Heart right ventricle (tissue), 16 donors: ENCODE results near the gene KIF3B. TPM values are rescaled to one million over a fixed set of nuclear protein-coding genes. Genes with fewer than 3 reads are reported as not detected.

ENCODE experiments used
- ATAC-seq, 8 donors: fragments of 200-7000 bp; cut with Tn5 transposase; one replicate each; pipeline ENCODE4 v1.9.1; 2020; ENCODE audit warnings: mild to moderate bottlenecking in 8 of 8, moderate library complexity in 8 of 8, moderate number of reproducible peaks in 1 of 8
- DNase-seq, 2 donors: peaks; one replicate each; pipeline ENCODE4 v3.0.0-alpha.2; 2020
- H3K27ac ChIP-seq, 10 donors: fragments of 200-600 bp; sonication (generic) in 2 of 10; one replicate each; pipeline versions ENCODE4 v1.5.0 to v1.8.0; 2020 to 2022; ENCODE audit warnings: mild to moderate bottlenecking in 3 of 10
- H3K27me3 ChIP-seq, 7 donors: fragments of 200-600 bp; one replicate each; pipeline ENCODE4 v1.8.0; 2021 to 2022; ENCODE audit warnings: mild to moderate bottlenecking in 2 of 7
- H3K36me3 ChIP-seq, 9 donors: fragments of 200-600 bp; sonication (generic) in 1 of 9; one replicate each; pipeline versions ENCODE4 v1.5.0 to v1.8.0; 2020 to 2022; ENCODE audit warnings: mild to moderate bottlenecking in 2 of 9
- H3K4me1 ChIP-seq, 9 donors: fragments of 200-600 bp; sonication (generic) in 1 of 9; one replicate each; pipeline versions ENCODE4 v1.5.0 to v1.8.0; 2020 to 2022; ENCODE audit warnings: mild to moderate bottlenecking in 4 of 9
- H3K4me3 ChIP-seq, 10 donors: fragments of 200-600 bp; sonication (generic) in 2 of 10; one replicate each; pipeline versions ENCODE4 v1.5.0 to v1.8.0; 2020 to 2022; ENCODE audit warnings: mild to moderate bottlenecking in 7 of 10, moderate library complexity in 2 of 10
- H3K9me3 ChIP-seq, 11 donors: fragments of 200-600 bp in 10 of 11; sonication (generic) in 2 of 11; one replicate each; pipeline versions ENCODE4 v1.5.0 to v1.8.0; 2013 to 2022; ENCODE audit warnings: mild to moderate bottlenecking in 2 of 11, control low read depth in 1 of 11, moderate library complexity in 1 of 11
- CTCF ChIP-seq, 9 donors: fragments of 200-600 bp; sonication (generic) in 2 of 9; IDR thresholded peaks; one replicate each; pipeline versions ENCODE4 v1.5.0 to v1.8.0; 2021 to 2022; ENCODE audit warnings: antibody characterized with exemption in 9 of 9, mild to moderate bottlenecking in 5 of 9, moderate library complexity in 1 of 9
- WGBS, 2 donors: extraction: QIAGEN DNeasy Blood & Tissue Kit; methylation state at CpG; one replicate each; pipeline ENCODE4 v1.1.7; 2013; ENCODE audit warnings: inconsistent platforms in 1 of 2; 5-methylcytosine and 5-hydroxymethylcytosine counted together
- intact Hi-C, 10 donors: fragments of 100-400 bp; cut with DNase I; formaldehyde crosslinking; loops; one replicate each; pipeline versions ENCODE4 v1.11.1 to v1.14.2; 2022
- polyA plus RNA-seq, 2 donors: library from polyadenylated mRNA; stranded (reverse); fragments of 200-250 nt; gene quantifications; one replicate each; pipeline ENCODE4 v1.2.3, GENCODE V29; 2013
- total RNA-seq, 10 donors: library from RNA; stranded (reverse); fragmentation: NEBNext Ultra II Directional in 3 of 10; extraction: Animal tissue kit (Norgen Biotek cat#: 25700) in 3 of 10; gene quantifications; one replicate each; pipeline versions ENCODE4 v1.2.1 to v1.2.4, GENCODE V29; 2021 to 2023
- donor health status: Arrhythmogenic right ventricular cardiomyopathy.
- donor health status: ischemic (EF 13 %, LVEDD 7.1; RV severe dilation, severe dysfunction).
- donor health status: healthy with polysubstance abuse.
- donor health status: DM: no; HTN: yes; CAD: no.
- donor health status: DM: no; HTN: no; CAD: no.
- donor health status: ischemic (EF 25% LVEDD 6.9; RV normal size, moderate dysfunction).
- donor health status: ischemic (EF 25% LVEDD 5.7; RV mildly dilated, moderate dysfunction).
- donor health status: healthy.
- donor health status: DM: yes; HTN: yes; CAD: no.
- donor health status: Ischemic cardiomyopathy.
- donor health status: ischemic (EF 35%, LVEDD 5.7; RV mildly dilated, moderate dysfunction).
- donor health status: nonischemic (EF 11% LVEDD 7.7; RV severe dilation, severe dysfunction).
- donor health status: DM: yes; HTN: yes; CAD: no.
- donor health status: PGD.
- donor health status: ischemic (EF 29% LVEDD 5.4; RV normal size, mild dysfunction).
- donor health status: nonischemic (EF 23%, LVEDD 6.1; RV moderate dilation, normal function).

The KIF3B gene
- total and polyA plus RNA-seq, 12 donors = 4.7 to 16.3 (median 11.1) TPM

DNA sequence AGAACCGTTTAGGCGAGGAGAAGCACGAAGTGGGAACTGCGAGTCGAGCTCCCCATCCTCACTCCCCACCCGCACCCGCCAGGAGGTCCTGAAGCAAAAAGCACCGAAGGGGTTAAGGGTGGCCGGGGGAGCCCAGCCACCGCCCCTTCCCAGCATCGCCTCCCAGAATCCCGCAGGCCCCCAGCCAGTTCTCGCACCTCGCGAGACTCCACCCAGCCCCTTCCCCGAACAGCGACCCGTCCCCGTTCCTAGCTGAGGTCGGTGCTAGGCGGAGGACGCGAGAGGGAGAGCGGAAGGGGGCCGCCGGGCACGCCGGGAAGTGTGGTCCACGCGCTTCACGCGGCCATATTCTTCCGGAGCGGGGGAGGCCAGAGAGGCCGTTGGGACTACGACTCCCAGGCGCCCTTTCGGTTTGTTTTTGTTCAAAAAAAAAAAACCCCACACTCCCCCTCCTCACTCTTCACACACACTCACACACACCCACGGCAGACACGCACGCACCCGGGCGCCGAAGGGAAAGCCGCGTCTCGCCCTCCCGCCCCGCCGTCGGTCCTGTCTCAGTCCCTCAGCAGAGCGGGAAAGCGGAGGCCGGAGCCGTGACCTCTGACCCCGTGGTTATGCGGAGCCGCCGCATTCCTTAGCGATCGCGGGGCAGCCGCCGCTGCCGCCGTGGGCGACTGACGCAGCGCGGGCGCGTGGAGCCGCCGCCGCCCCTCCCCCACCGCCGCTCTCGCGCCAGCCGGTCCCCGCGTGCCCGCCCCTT lies 80.6 kb downstream of the KIF3B start, which contains the start of gene ASXL1:
Gene ASXL1, plus strand, starts transcription at position 463 of the 763 bp plus-strand sequence. CDS start 445 bp downstream, outside the sequence.
- peak; percentile 96 to 98 (median 97) for ATAC-seq
- intact Hi-C loops = loop anchor here in 5 of 10 donors (5.0 to 10.0 kb wide), 5 partner anchors 76 to 153 kb away; partner anchors contain the start of genes PLAGL2 (in 2 of the 5), POFUT1 (in 2 of the 5) and KIF3B (in 1 of the 5)
- peak within 1 kb of the TSS; percentile 70 to 94 (median 85) for H3K4me3 ChIP-seq
- H3K36me3 ChIP-seq = no peaks in the 10 kb centered on the region
- WGBS, 2 donors = 0 to 1% methylated on average over 65 to 81 of the region's 83 CpGs
- peak in 1 of 9 donors; percentile 32 for TF ChIP-seq CTCF (IDR thresholded peaks at IDR 0.05)
- DNase-seq = peak; percentile 98 to 99
- no peaks in the 10 kb centered on the region for H3K27me3 ChIP-seq
- H3K27ac ChIP-seq = peak within 1 kb of the TSS; percentile 86 to 99 (median 96)
- peaks cover 3 to 65% (median 41%) of the 10 kb centered on the region in 9 donors for H3K4me1 ChIP-seq
- H3K9me3 ChIP-seq = peaks cover 0 to 3% (median 0%) of the 10 kb centered on the region in 11 donors

DNA sequence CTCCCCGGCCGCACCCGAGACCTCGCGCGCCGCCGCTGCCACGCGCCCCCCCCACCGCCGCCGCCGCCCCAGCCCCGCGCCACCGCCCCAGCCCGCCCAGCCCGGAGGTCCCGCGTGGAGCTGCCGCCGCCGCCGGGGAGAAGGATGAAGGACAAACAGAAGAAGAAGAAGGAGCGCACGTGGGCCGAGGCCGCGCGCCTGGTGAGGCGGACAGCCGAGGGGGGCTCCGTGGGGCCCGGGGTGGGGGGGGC lies 81.1 kb downstream of the KIF3B start:
- no peak for ATAC-seq
- Histone ChIP-seq H3K4me3 (peak overlapping the region; percentile 70 to 94 (median 85)), H3K4me1 (peaks cover 3 to 70% (median 46%) of the 10 kb centered on the region in 9 donors), H3K9me3 (peaks cover 0 to 3% (median 0%) of the 10 kb centered on the region in 11 donors), H3K36me3 (no peaks in the 10 kb centered on the region), H3K27me3 (no peaks in the 10 kb centered on the region), H3K27ac (peak overlapping the region; percentile 86 to 99 (median 96))
- DNase-seq = no peak
- intact Hi-C loops = loop anchor here in 5 of 10 donors (5.0 to 10.0 kb wide), 5 partner anchors 76 to 154 kb away; partner anchors contain the start of genes PLAGL2 (in 2 of the 5), POFUT1 (in 2 of the 5) and KIF3B (in 1 of the 5)
- no peak for TF ChIP-seq CTCF (IDR thresholded peaks at IDR 0.05)
- 0% methylated on average over 35 of the region's 35 CpGs; no CpG with 5 or more reads in 1 of the 2 donors for WGBS, 2 donors

GRCh38 chr20:32358883-32359632 lies 81.6 kb downstream of the KIF3B start:
- Histone ChIP-seq H3K27ac (peak overlapping the region; percentile 86 to 99 (median 96)), H3K36me3 (no peaks in the 10 kb centered on the region), H3K27me3 (no peaks in the 10 kb centered on the region), H3K4me3 (peak overlapping the region; percentile 70 to 94 (median 85)), H3K9me3 (peaks cover 0 to 3% (median 0%) of the 10 kb centered on the region in 11 donors), H3K4me1 (peaks cover 3 to 75% (median 51%) of the 10 kb centered on the region in 9 donors)
- no peak for TF ChIP-seq CTCF (IDR thresholded peaks at IDR 0.05)
- DNase-seq = peak; percentile 78 to 83
- peak; percentile 43 to 64 (median 53) for ATAC-seq
- intact Hi-C loops = loop anchor here in 5 of 10 donors (5.0 to 10.0 kb wide), 5 partner anchors 77 to 154 kb away; partner anchors contain the start of genes PLAGL2 (in 2 of the 5), POFUT1 (in 2 of the 5) and KIF3B (in 1 of the 5)
- WGBS, 2 donors = 1% methylated on average over 38 to 40 of the region's 46 CpGs
